SH-SY5Y (cell line): ENCODE data around the gene CFTR.

Source experiments
- GATA2 ChIP-seq: IDR thresholded peaks from 2 replicates; pipeline ENCODE4 v1.6.1; 2011; ENCODE audit warnings: mild to moderate bottlenecking, low read depth, low read length
- GATA3 ChIP-seq: IDR thresholded peaks from 2 replicates; pipeline ENCODE4 v1.6.1; 2011; ENCODE audit warnings: low read depth, mild to moderate bottlenecking, low read length, moderate library complexity

GRCh38 chr7:117458977-117459583 is 20.7 kb upstream of the CFTR start:
- no peak for TF ChIP-seq GATA2
- TF ChIP-seq GATA3: no peak
